GM21619 (cell line): ENCODE measurements around the gene CPSF3.
"Not testable (repeated sequence)": the region's sequence is repeated elsewhere in the genome, so short reads cannot be mapped to it uniquely, and the experiment has no call there.

Experiments
- ATAC-seq: cut with Tn5 transposase; IDR thresholded peaks from one replicate; pipeline ENCODE4 v1.9.1; 2021; ENCODE audit not compliant: unreplicated experiment

Gene CPSF3

GRCh38 chr2:9392898-9393765 lies 30.3 kb upstream of the CPSF3 start:
- no peak for ATAC-seq

GRCh38 chr2:9394816-9395215 lies 28.6 kb upstream of the CPSF3 start:
- no peak for ATAC-seq

GRCh38 chr2:9397201-9397600 lies 26.3 kb upstream of the CPSF3 start:
- no peak for ATAC-seq

DNA sequence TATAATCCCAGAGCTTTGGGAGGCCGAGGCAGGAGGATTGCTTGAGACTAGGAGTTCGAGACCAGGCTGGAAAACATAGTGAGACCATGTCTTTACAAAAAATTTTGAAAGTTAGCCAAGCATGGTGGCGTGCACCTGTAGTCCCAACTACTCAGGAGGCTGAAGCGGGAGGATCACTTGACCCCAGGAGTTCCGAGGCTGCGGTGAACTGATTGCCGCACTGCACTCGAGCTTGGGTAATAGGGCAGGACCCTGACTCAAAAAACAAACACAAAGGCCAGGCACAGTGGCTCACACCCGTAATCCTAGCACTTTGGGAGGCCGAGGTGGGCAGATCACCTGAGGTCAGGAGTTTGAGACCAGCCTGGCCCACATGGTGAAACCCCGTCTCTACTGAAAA lies 25.2 kb upstream of the CPSF3 start:
- not testable (repeated sequence) for ATAC-seq

DNA sequence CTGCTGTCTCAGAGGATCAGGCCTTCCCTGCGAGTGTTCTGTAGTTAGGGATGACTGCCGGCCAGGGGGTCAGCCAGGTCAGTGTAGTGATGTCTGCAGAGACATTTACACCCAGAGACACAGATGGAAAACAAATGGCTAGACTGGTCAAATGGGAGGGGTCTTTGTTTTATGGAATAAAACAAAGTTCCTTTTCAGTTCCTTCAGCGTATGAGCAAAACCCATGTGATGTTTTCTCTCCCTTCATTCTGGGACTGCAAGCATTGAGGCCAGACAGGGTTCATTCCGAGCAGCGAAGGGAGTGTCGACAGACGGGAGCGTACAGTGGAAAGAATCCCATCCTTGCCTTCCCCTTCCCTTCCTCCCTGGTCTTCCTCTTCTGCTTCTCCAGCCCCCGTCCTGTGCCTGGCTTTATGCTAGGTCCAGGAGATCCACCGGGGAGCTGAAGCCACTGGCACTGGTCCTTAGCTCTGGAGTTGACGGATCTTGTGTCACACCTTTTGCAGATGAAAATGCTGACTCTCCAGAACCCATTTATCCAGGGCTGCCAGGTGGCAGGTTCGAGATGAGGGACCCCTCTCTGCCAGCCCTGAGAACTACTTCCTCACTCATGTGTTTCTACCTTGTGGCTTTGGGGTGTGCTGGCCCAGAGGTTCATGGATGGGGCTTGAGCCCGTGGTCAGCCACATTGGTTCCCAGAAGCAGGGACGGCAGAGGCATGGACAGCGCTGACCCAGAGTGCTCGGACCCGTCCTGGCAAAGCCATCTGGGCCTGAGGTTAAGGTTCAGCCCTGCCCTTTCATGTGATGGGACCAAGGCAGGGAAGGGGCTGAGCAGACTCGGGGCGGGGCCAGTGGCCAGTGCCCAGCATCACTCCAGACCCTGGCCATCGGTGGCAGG lies 24.3 kb upstream of the CPSF3 start:
- no peak for ATAC-seq

GRCh38 chr2:9400268-9401058 lies 23.0 kb upstream of the CPSF3 start:
- ATAC-seq, result no peak

GRCh38 chr2:9401059-9401547 lies 22.4 kb upstream of the CPSF3 start:
- ATAC-seq, result no peak

- no peak for ATAC-seq
Observed at GRCh38 chr2:9401646-9402371, 21.6 kb upstream of the CPSF3 start.

DNA sequence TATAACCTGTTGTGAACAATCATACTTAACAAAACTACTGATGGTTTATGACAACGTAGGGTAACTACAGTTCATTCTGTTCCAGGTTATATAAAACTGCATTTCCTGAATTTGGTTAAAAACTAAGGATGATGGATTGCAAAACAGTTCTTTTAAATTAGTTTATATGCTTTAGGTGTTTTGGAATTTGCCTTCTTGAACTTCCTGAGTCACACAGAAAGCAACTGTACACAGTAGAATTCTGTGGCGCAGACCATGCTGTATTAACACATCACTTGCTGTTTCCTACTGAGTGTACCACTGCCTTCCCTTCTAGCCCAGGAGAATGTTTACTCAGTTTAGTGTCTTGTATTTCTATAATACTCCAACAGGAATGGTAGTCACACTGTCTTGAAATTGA lies 19.5 kb upstream of the CPSF3 start:
- ATAC-seq, result no peak

GRCh38 chr2:9404451-9404850 lies 19.0 kb upstream of the CPSF3 start:
- no peak for ATAC-seq

DNA sequence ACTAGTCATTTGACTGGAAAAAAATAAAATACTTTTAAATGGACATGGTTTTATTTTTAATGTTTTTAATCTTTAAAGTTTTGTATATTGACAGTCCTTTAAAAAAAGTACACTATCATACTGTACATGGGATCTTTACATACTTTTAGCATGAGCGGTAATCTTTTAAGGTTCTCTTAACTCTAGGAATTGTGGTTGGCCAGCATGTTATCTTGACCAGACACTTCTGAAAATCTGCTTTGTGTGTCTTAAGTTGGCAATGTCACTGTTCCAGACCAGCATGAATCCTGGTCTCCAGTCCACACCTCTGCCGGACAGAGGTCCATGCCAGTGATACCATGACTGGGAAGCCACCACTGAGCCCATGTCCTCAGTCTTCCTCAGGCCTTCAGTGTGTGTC lies 17.8 kb upstream of the CPSF3 start:
- ATAC-seq, result no peak

DNA sequence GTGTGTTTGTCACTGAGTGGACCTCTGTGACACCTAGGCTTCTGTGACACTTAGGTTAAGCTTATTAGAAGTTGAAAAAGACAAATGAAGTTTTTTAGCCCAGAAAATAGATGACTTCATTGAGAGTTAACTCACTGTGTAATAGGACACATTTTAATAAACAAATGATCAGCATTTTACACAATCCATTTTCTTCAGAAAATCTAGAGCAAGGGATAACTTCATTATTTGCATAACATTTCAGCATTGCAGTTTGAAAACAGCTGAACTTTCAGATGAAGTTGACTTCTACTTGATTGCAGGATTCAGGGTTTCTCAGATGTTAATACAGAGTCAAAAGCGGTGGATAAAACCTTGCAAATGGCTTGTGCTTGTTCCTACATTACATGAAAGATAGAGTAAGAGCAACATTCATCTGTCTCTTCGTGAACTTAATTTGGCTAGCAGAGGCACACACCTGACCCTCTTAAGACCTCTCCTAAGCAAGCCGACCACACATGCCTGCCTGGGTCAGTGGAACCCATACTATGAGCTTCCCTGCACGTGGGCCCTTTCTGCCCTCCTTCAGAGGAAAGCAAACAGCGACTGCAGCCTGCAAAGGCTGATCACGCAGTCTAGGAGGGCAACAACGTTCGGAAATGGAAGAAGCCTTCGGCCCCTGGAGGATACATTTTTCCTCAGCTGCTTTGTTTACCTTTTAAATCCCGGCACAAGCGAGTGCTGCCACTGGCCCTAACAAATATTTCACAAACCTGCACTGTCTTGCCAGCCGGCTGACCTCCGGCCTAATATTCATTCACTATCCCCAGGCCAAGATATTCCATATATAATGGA lies 16.7 kb upstream of the CPSF3 start:
- ATAC-seq, result no peak

DNA sequence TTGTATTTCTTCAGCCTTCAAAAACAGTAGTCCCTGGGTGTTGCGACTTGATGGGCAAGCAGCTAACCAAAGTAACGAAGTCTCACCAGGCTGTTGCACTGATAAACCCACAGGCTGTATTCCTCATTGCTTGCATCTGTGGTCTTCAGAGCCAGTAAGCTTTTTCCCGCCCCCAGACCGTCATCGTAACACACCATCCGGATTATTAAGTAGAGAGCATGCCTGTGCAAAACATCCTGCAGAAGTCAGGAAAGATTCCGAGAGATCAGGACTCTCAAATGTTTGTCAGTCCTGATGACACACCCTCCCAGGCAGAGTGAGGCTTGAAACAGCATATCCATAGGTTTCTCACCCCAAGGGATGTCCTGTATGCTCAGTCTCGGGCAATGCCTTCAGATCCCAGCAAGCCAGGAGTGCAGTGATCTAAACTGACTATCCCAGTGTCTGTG lies 16.1 kb upstream of the CPSF3 start:
- ATAC-seq, result no peak

DNA sequence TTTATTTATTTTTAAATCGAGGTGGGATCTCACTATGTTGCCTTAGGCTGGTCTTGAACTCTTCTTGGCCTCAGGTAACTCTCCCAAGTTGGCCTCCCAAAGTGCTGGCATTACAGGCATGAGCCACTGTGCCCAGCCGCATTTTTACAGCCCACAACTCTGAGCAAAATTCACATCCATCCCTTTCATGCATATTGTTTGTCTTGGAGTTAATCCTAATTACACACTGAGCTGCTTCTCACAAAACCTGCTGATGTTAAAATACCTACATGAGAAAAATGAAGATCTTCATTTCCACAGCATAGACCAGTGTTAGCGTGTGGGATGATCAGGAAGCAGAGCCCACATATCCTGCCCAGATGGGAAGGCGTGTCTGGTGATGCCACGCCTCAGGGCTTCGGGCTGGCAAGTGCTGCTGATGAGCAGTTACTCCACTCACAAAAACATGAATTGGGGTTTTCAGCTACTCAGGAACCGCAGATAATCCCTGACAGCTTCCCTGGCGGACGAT lies 14.8 kb upstream of the CPSF3 start:
- no peak for ATAC-seq

GRCh38 chr2:9410108-9410507 lies 13.3 kb upstream of the CPSF3 start:
- ATAC-seq, result no peak

DNA sequence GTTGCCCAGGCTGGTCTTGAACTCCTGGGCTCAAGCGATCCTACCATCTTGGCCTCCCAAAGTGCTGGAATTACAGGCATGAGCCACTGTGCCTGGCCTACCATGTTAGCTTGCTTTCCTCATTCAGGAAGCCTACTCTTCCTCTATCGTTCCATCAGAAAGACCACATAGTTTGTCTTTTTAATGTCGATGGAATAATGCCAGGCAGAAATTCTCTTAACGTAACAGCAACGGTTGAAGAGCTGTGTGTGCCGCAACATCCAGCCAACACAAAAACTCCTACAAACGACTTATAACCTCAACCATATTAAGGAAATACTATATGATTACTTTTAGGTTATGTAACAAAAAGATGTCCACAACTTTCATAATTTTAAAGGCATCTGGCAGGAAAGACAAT lies 10.7 kb upstream of the CPSF3 start:
- no peak for ATAC-seq

DNA sequence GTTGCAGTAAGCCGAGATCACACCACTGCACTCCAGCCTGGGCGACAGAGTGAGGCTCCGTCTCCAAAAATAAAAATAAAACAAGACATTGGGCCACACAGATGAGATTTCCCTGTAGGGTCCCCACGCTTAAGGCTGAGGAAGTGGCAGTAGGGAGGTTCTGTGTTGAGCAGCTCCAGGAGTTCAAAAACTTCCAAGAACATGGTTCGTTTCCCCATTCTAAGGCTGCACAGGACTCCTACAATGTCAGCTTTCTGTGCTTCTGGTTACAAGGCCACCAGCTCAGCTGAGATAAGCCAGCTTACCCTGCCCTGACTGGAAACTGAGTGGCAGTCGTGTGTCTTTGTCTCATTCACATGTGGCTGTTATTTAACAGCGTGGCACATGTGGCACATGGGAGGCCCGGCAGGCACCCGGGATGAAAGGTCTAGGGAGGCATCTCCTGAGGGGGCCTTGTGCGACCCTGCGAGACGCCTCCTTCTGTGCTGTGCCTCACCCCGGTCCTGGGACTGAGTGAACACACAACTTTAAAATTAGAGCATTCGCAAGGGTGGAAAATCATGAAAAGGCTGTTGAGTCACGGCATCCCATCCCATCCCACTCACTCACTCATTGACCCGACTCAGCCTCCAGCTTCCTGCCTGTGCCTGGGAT lies 7.8 kb upstream of the CPSF3 start:
- ATAC-seq, result no peak

DNA sequence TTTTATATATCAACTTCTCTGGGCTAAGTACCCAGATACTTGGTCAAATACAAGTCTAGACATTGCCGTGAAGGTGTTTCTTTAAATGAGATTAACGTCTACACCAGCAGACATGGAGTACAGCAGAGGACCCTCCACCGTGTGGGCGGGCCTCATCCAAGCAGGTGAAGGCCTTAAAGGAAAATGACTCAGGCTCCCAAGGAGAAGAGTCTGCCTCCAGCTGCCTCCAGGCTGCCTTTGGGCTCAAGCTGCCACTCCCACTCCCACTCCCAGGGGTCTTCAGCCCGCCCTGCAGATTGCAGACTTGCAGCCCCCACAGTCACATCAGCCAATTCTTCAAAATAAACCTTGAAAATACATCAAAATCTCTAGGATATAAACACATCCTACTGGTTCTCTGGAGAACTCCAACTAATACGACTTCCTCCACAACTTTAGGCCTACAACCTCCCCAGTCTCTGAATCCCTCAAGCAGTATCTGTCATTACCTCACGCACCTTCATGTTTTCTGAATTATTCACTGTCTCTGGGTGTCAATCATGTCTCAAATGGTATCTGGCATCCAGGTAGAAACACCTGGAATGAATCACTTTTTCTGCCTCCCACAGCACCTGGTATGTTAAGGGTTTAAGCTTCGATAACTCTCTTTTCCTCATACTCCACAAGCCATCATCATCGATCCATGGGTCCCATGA lies 7.0 kb upstream of the CPSF3 start:
- no peak for ATAC-seq
